GM10266 (cell line): Measurements from ENCODE around the gene MAD1L1.

ENCODE experiments used
- DNase-seq: peaks from one replicate; pipeline ENCODE4 v3.0.0; 2012; ENCODE audit errors: extremely low spot score
- CTCF ChIP-seq: IDR thresholded peaks from 2 replicates; pipeline ENCODE4 v1.5.1; 2012; ENCODE audit warnings: mild to moderate bottlenecking, low read depth; ENCODE audit not compliant: control insufficient read depth, insufficient read depth; ENCODE audit errors: missing control alignments

Gene MAD1L1

GRCh38 chr7:2220954-2221353 is 11.8 kb downstream of the MAD1L1 start:
- DNase-seq = no peak
- no peak for TF ChIP-seq CTCF

DNA sequence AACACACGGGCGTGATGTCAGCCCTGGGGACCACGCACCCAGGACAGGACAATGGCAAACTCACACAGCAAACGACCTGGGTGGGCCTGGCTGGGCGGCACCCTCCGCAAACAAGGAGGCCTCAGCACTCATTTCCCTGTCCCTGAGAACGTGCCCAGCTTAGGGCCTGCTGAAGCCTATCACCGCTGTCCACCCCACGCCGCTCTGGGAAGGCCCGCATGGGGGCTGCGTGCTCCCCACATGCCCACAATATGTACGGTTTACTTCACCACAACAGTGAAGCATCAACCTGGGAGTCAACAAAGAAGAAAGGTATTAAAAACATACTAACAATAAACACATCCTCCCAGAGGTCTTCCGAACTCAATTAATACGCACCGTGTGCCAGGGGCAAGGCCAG is 12.2 kb downstream of the MAD1L1 start:
- no peak for TF ChIP-seq CTCF
- DNase-seq = no peak

- DNase-seq = no peak
- TF ChIP-seq CTCF = no peak
Observed at GRCh38 chr7:2220030-2220429, 12.7 kb downstream of the MAD1L1 start.

- DNase-seq = no peak
- no peak for TF ChIP-seq CTCF
Observed at GRCh38 chr7:2219606-2220005, 13.1 kb downstream of the MAD1L1 start.

- no peak for DNase-seq
- TF ChIP-seq CTCF = no peak
Observed at GRCh38 chr7:2219136-2219535, 13.6 kb downstream of the MAD1L1 start.

DNA sequence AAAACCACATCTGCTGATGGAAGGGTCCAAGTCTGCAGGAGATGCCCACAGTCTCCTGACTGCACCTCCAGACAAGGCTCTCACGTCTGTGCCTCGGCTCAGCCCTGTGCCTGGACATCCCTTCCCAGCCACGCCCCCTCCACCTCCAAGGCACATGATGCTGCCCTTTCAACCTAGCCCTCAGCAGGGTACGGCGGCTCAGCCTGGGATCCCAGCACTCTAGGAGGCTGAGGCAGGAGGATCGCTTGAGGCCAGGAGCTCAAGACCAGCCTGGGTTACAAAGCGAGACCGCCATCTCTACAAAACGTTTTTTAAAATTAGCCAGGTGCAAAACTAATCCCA is 14.3 kb downstream of the MAD1L1 start:
- TF ChIP-seq CTCF = no peak
- DNase-seq = no peak

- no peak for TF ChIP-seq CTCF
- no peak for DNase-seq
Observed at GRCh38 chr7:2217716-2218443, 14.9 kb downstream of the MAD1L1 start.
